ENCODE results near the gene GIGYF1. TPM values are rescaled to one million over a fixed set of nuclear protein-coding genes. Genes with fewer than 3 reads are reported as not detected.
"Not testable (repeated sequence)": the region's sequence is repeated elsewhere in the genome, so short reads cannot be mapped to it uniquely, and the experiment has no call there.

The GIGYF1 gene
- total and polyA plus RNA-seq, 5 donors, result 26.2 to 39.6 (median 29.5) TPM

DNA sequence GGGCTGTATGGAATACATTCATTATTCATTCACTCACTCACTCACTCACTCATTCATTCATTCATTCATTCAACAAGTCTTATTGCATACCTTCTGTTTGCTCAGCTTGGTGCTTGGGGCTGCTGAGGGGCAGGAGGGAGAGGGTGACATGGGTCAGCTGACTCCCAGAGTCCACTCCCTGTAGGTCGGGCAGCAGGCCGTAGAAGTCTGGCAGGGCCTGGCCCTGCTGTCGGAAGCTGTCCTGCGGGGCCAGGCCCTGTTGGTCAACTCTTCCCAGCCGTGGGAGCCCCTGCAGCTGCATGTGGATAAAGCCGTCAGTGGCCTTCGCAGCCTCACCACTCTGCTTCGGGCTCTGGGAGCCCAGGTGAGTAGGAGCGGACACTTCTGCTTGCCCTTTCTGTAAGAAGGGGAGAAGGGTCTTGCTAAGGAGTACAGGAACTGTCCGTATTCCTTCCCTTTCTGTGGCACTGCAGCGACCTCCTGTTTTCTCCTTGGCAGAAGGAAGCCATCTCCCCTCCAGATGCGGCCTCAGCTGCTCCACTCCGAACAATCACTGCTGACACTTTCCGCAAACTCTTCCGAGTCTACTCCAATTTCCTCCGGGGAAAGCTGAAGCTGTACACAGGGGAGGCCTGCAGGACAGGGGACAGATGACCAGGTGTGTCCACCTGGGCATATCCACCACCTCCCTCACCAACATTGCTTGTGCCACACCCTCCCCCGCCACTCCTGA lies 28.6 kb upstream of the GIGYF1 start:
- WGBS, result 81% methylated on average over 17 of the region's 17 CpGs
- Histone ChIP-seq H3K4me3 (ENCODE audit: low read length) (no peak overlapping the region), H3K27me3 (ENCODE audit: control insufficient read depth, insufficient read depth) (no peaks in the 10 kb centered on the region), H3K4me1 (ENCODE audit: control insufficient read depth, insufficient read depth, low read length) (no peaks in the 10 kb centered on the region), H3K9me3 (ENCODE audit: control insufficient read depth, low read length) (no peaks in the 10 kb centered on the region), H3K27ac (ENCODE audit: low read length) (no peak overlapping the region)
- DNase-seq, result no peak
- intact Hi-C loops (cut with DNase I), result no loop called here
- no peak for ATAC-seq

GRCh38 chr7:100721505-100721812 lies 27.4 kb upstream of the GIGYF1 start:
- no peak for ATAC-seq
- no peak overlapping the region for H3K4me3 ChIP-seq (ENCODE audit: low read length)
- DNase-seq, result no peak
- H3K27ac ChIP-seq (ENCODE audit: low read length), result no peak overlapping the region
- intact Hi-C loops (cut with DNase I), result no loop called here
- H3K27me3 ChIP-seq (ENCODE audit: control insufficient read depth, insufficient read depth), result no peaks in the 10 kb centered on the region
- H3K4me1 ChIP-seq (ENCODE audit: control insufficient read depth, insufficient read depth, low read length), result no peaks in the 10 kb centered on the region
- 74% methylated on average over 8 of the region's 8 CpGs for WGBS
- H3K9me3 ChIP-seq (ENCODE audit: control insufficient read depth, low read length), result no peaks in the 10 kb centered on the region

DNA sequence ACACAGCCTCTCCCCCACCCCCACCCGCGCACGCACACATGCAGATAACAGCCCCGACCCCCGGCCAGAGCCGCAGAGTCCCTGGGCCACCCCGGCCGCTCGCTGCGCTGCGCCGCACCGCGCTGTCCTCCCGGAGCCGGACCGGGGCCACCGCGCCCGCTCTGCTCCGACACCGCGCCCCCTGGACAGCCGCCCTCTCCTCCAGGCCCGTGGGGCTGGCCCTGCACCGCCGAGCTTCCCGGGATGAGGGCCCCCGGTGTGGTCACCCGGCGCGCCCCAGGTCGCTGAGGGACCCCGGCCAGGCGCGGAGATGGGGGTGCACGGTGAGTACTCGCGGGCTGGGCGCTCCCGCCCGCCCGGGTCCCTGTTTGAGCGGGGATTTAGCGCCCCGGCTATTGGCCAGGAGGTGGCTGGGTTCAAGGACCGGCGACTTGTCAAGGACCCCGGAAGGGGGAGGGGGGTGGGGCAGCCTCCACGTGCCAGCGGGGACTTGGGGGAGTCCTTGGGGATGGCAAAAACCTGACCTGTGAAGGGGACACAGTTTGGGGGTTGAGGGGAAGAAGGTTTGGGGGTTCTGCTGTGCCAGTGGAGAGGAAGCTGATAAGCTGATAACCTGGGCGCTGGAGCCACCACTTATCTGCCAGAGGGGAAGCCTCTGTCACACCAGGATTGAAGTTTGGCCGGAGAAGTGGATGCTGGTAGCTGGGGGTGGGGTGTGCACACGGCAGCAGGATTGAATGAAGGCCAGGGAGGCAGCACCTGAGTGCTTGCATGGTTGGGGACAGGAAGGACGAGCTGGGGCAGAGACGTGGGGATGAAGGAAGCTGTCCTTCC lies 26.8 kb upstream of the GIGYF1 start:
- DNase-seq, result no peak
- no peaks in the 10 kb centered on the region for H3K4me1 ChIP-seq (ENCODE audit: control insufficient read depth, insufficient read depth, low read length)
- intact Hi-C loops (cut with DNase I), result no loop called here
- H3K4me3 ChIP-seq (ENCODE audit: low read length), result peak overlapping the region; percentile 2
- H3K9me3 ChIP-seq (ENCODE audit: control insufficient read depth, low read length), result no peaks in the 10 kb centered on the region
- peak in 1 of 2 donors; percentile 36 for ATAC-seq
- no peak overlapping the region for H3K27ac ChIP-seq (ENCODE audit: low read length)
- WGBS, result 4% methylated on average over 56 of the region's 56 CpGs
- no peaks in the 10 kb centered on the region for H3K27me3 ChIP-seq (ENCODE audit: control insufficient read depth, insufficient read depth)

DNA sequence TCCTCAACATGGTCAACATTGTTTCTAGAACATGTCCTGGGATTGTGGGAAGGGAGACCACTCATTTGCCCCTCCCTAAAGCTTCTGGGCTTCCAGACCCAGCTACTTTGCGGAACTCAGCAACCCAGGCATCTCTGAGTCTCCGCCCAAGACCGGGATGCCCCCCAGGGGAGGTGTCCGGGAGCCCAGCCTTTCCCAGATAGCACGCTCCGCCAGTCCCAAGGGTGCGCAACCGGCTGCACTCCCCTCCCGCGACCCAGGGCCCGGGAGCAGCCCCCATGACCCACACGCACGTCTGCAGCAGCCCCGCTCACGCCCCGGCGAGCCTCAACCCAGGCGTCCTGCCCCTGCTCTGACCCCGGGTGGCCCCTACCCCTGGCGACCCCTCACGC lies 26.2 kb upstream of the GIGYF1 start, which contains the start of gene EPO:
Gene EPO, plus strand, starts transcription at position 190 of the 392 bp plus-strand sequence. CDS start 513 bp downstream, outside the sequence.
- 2% methylated on average over 21 of the region's 21 CpGs for WGBS
- no peaks in the 10 kb centered on the region for H3K4me1 ChIP-seq (ENCODE audit: control insufficient read depth, insufficient read depth, low read length)
- peak within 1 kb of the TSS; percentile 2 for H3K4me3 ChIP-seq (ENCODE audit: low read length)
- no peaks in the 10 kb centered on the region for H3K27me3 ChIP-seq (ENCODE audit: control insufficient read depth, insufficient read depth)
- H3K27ac ChIP-seq (ENCODE audit: low read length), result no peak within 1 kb of the TSS
- intact Hi-C loops (cut with DNase I), result no loop called here
- no peak for DNase-seq
- ATAC-seq, result no peak
- no peaks in the 10 kb centered on the region for H3K9me3 ChIP-seq (ENCODE audit: control insufficient read depth, low read length)

DNA sequence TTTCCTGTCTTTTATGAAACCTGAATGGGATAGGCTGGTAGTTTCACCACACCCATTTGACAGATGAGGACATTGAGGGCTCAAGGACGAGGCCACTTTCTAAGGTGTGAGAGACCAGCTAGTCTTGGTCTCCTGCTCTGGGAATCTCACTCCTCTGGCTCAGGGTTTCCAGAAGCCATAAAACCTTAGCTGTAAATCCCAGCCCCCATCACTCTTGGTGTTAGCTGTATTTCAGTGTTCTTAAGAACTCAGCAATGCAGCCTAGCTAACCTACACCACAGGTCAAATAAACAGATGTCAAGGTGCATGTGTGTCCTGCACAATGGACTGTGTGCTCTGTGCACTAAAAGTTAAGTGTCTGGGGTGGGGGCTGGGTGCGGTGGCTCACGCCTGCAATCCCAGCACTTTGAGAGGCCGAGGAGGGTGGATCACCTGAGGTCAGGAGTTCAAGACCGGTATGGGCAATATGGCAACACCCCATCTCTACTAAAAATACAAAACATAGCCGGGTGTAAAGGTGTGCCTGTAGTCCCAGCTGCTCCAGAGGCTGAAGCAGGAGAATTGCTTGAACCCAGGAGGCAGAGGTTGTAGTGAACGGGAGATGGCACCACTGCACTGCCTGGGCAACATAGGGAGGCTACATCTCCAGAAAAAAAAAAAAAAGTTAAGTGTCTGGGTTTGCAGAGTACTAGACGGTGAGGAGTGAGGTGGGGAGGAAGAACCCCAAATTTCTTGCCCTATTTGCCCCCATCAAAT lies 25.7 kb upstream of the GIGYF1 start:
- ATAC-seq (no peak), DNase-seq (no peak)
- WGBS, result 50% methylated on average over 8 of the region's 8 CpGs
- Histone ChIP-seq H3K27me3 (ENCODE audit: control insufficient read depth, insufficient read depth) (no peaks in the 10 kb centered on the region), H3K27ac (ENCODE audit: low read length) (no peak overlapping the region), H3K4me3 (ENCODE audit: low read length) (no peak overlapping the region), H3K9me3 (ENCODE audit: control insufficient read depth, low read length) (no peaks in the 10 kb centered on the region), H3K4me1 (ENCODE audit: control insufficient read depth, insufficient read depth, low read length) (no peaks in the 10 kb centered on the region)
- intact Hi-C loops (cut with DNase I), result no loop called here

DNA sequence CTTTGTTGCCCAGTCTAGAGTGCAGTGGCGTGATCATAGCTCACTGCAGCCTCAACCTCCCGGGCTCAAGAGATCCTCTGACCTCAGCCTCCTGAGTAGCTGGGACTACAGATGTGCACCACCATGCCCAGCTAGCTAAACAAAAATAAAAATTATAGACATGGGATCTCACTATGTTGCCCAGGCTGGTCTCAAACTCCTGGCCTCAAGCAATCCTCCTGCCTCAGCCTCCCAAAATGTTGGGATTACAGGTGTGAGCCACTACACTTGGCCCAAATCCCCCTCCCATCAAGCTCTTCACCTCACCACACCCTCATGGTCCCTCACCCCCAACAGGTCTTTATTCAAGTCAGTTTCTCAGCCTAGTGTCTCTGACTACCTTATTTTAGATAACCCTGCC lies 23.0 kb upstream of the GIGYF1 start:
- H3K4me1 ChIP-seq (ENCODE audit: control insufficient read depth, insufficient read depth, low read length); H3K9me3 ChIP-seq (ENCODE audit: control insufficient read depth, low read length); DNase-seq; H3K4me3 ChIP-seq (ENCODE audit: low read length); H3K27ac ChIP-seq (ENCODE audit: low read length); intact Hi-C loops (cut with DNase I); H3K27me3 ChIP-seq (ENCODE audit: control insufficient read depth, insufficient read depth); ATAC-seq: not testable (repeated sequence)
- WGBS, result 90% methylated on average over 2 of the region's 2 CpGs

DNA sequence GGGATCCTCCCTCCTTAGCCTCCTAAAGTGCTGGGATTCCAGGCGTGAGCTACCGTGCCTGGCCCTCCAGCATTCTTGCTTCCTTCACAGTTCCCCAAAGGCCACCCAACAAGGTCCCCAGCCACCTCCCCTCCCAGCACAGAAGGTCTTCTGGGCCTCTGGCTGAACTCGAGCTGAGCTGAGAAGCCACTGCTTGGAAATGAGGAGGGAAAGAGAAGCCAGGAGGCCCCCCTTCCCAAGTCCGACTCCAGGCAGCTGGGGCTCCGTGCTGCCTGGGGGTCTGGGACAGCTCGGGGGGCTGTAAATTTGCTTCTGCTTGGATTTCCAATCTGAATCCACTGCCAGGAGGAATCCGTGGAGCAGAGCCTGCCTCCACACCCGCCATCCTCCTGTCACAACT lies 20.7 kb upstream of the GIGYF1 start:
- DNase-seq, result no peak
- no peaks in the 10 kb centered on the region for H3K27me3 ChIP-seq (ENCODE audit: control insufficient read depth, insufficient read depth)
- 68% methylated on average over 8 of the region's 8 CpGs for WGBS
- H3K4me1 ChIP-seq (ENCODE audit: control insufficient read depth, insufficient read depth, low read length), result no peaks in the 10 kb centered on the region
- H3K27ac ChIP-seq (ENCODE audit: low read length), result no peak overlapping the region
- no peak overlapping the region for H3K4me3 ChIP-seq (ENCODE audit: low read length)
- no peaks in the 10 kb centered on the region for H3K9me3 ChIP-seq (ENCODE audit: control insufficient read depth, low read length)
- intact Hi-C loops (cut with DNase I), result no loop called here
- ATAC-seq, result no peak

- Histone ChIP-seq H3K9me3 (ENCODE audit: control insufficient read depth, low read length) (no peaks in the 10 kb centered on the region), H3K27ac (ENCODE audit: low read length) (no peak overlapping the region), H3K4me1 (ENCODE audit: control insufficient read depth, insufficient read depth, low read length) (no peaks in the 10 kb centered on the region), H3K4me3 (ENCODE audit: low read length) (no peak overlapping the region), H3K27me3 (ENCODE audit: control insufficient read depth, insufficient read depth) (no peaks in the 10 kb centered on the region)
- DNase-seq (no peak), ATAC-seq (peak; percentile 7 to 36)
- intact Hi-C loops (cut with DNase I), result no loop called here
- WGBS, result 62% methylated on average over 11 of the region's 11 CpGs
Observed at GRCh38 chr7:100711369-100711768, 17.3 kb upstream of the GIGYF1 start.

DNA sequence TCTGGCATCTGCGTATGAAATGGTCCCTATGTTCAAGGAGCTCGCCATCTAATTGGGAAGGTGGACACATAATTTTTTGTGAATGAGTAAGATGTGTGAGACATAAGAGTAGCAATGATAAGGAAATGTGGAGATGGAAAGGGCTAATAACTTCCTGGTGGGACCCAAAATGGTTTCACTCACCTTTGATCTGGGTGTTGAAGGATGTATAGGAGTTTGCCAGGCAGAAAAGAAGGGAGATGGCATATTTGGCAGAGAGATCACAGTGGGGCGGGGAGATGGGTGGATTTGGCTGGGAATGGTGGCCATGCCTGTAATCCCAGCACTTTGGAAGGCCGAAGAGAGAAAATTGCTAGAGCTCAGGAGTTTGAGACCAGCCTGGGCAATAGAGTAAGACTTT lies 16.4 kb upstream of the GIGYF1 start:
- Histone ChIP-seq H3K9me3 (ENCODE audit: control insufficient read depth, low read length) (no peaks in the 10 kb centered on the region), H3K27ac (ENCODE audit: low read length) (no peak overlapping the region), H3K27me3 (ENCODE audit: control insufficient read depth, insufficient read depth) (no peaks in the 10 kb centered on the region), H3K4me1 (ENCODE audit: control insufficient read depth, insufficient read depth, low read length) (no peaks in the 10 kb centered on the region), H3K4me3 (ENCODE audit: low read length) (no peak overlapping the region)
- DNase-seq (no peak), ATAC-seq (no peak)
- 71% methylated on average over 4 of the region's 4 CpGs for WGBS
- intact Hi-C loops (cut with DNase I), result no loop called here

GRCh38 chr7:100708395-100708794 lies 14.3 kb upstream of the GIGYF1 start:
- ATAC-seq, result no peak
- no peaks in the 10 kb centered on the region for H3K4me1 ChIP-seq (ENCODE audit: control insufficient read depth, insufficient read depth, low read length)
- H3K27ac ChIP-seq (ENCODE audit: low read length), result no peak overlapping the region
- H3K9me3 ChIP-seq (ENCODE audit: control insufficient read depth, low read length), result no peaks in the 10 kb centered on the region
- 81% methylated on average over 6 of the region's 6 CpGs for WGBS
- H3K4me3 ChIP-seq (ENCODE audit: low read length), result no peak overlapping the region
- no peaks in the 10 kb centered on the region for H3K27me3 ChIP-seq (ENCODE audit: control insufficient read depth, insufficient read depth)
- DNase-seq, result no peak
- intact Hi-C loops (cut with DNase I), result loop anchor here in 1 of 4 donors (5.0 kb wide), 1 partner anchor 144 kb away; the partner anchor contains the start of gene SLC12A9

All from right cardiac atrium (tissue), 5 donors.